DND-41 (cell line): ENCODE measurements around the gene OARD1.

ENCODE experiments used
- CTCF ChIP-seq: IDR thresholded peaks from 2 replicates; pipeline ENCODE4 v1.5.1; 2012; ENCODE audit warnings: borderline replicate concordance, low read length, moderate library complexity, mild to moderate bottlenecking; ENCODE audit not compliant: poor library complexity, severe bottlenecking; ENCODE audit errors: extremely low read depth
- EZH2 ChIP-seq: IDR thresholded peaks from 3 replicates; pipeline ENCODE4 v1.6.1; 2012; ENCODE audit warnings: borderline replicate concordance, low read depth, mild to moderate bottlenecking, moderate library complexity, low read length, inconsistent platforms; ENCODE audit not compliant: severe bottlenecking

- TF ChIP-seq CTCF, result no peak
- TF ChIP-seq EZH2, result no peak
These were observed 36.0 kb downstream of the OARD1 start for GRCh38 chr6:41036186-41036585.
